HepG2 (cell line): ENCODE data around the gene XRCC2. TPM values are rescaled to one million over a fixed set of nuclear protein-coding genes. Genes with fewer than 3 reads are reported as not detected.
A peak's percentile ranks its signal among the peaks of the same experiment; 100 is the strongest.

ENCODE experiments used
- ATAC-seq: fragments of 200-7000 bp; cut with Tn5 transposase; 3 replicates; pipeline ENCODE4 v1.9.1; 2020; ENCODE audit warnings: mild to moderate bottlenecking, moderate library complexity
- BruUV-seq: library from RNA; stranded (reverse); fragments of 400-500 nt; replicated peaks from 2 replicates; lab custom pipeline; 2021; lab: Mats Ljungman, UMichigan
- CTCF ChIA-PET: fragments of 300-600 bp; formaldehyde crosslinking; extraction: SDS; loops from one replicate; lab custom pipeline; 2021; ENCODE audit warnings: low total read pairs, inconsistent platforms, low intra/inter-chr PET ratio; lab: Yijun Ruan, JAX
- POLR2A ChIA-PET: fragments of 350-600 bp; sonication (Branson Sonifier 250); formaldehyde crosslinking; loops from one replicate; lab custom pipeline; 2020; ENCODE audit warnings: antibody characterized with exemption, inconsistent platforms; lab: Yijun Ruan, JAX
- DNase-seq: peaks from one replicate; pipeline ENCODE4 v3.0.0-alpha.2; 2015; ENCODE audit warnings: low spot score
- FAIRE-seq: peaks from 3 replicates; lab custom pipeline; 2011; peaks lifted over from hg19 to GRCh38; lab: Jason Lieb, UNC
- H2AFZ ChIP-seq: one replicate; pipeline ENCODE4 v1.6.1; 2011; ENCODE audit warnings: low read length, inconsistent platforms
- H3K27ac ChIP-seq: fragments of 300-600 bp; 3 replicates; pipeline ENCODE4 v1.8.0; 2011; ENCODE audit warnings: mixed run types, mild to moderate bottlenecking, mixed read lengths, low read length, inconsistent platforms; ENCODE audit not compliant: insufficient read depth; ENCODE audit errors: extremely low read length
- H3K27me3 ChIP-seq, 2 experiments: fragments of 200-600 bp in 1 of 2; 2 replicates in 1 of 2; 3 replicates in 1 of 2; pipeline versions ENCODE4 v1.6.0 to v1.8.0; 2011; ENCODE audit warnings: low read length in 2 of 2, mild to moderate bottlenecking in 2 of 2, moderate library complexity in 2 of 2, inconsistent platforms in 1 of 2; ENCODE audit not compliant: insufficient read depth in 2 of 2, control insufficient read depth in 1 of 2
- H3K36me3 ChIP-seq, 2 experiments: fragments of 200-600 bp in 1 of 2; replicated peaks in 1 of 2; 2 replicates in 1 of 2; 3 replicates in 1 of 2; pipeline versions ENCODE4 v1.5.1 to v1.8.0; 2011; ENCODE audit warnings: low read length in 2 of 2, inconsistent platforms in 1 of 2; ENCODE audit not compliant: insufficient read depth in 2 of 2, control insufficient read depth in 1 of 2
- H3K4me1 ChIP-seq: 2 replicates; pipeline ENCODE4 v1.5.1; 2012; ENCODE audit warnings: low read length, inconsistent platforms; ENCODE audit not compliant: insufficient read depth
- H3K4me2 ChIP-seq: 2 replicates; pipeline ENCODE4 v1.6.0; 2011; ENCODE audit warnings: low read depth, low read length, inconsistent platforms
- H3K4me3 ChIP-seq, 3 experiments: fragments of 200-600 bp in 1 of 3; sonication (generic), shearing (Covaris generic) in 1 of 3; replicated peaks in 1 of 3; 2 replicates each; pipeline ENCODE4 v1.5.1; 2011 to 2016; ENCODE audit warnings: low read length in 3 of 3, inconsistent platforms in 2 of 3, low read depth in 2 of 3, mild to moderate bottlenecking in 2 of 3, control low read depth in 1 of 3, mixed read lengths in 1 of 3; ENCODE audit not compliant: insufficient read depth in 1 of 3
- H3K79me2 ChIP-seq: one replicate; pipeline ENCODE4 v1.6.1; 2011; ENCODE audit warnings: low read length, inconsistent platforms; ENCODE audit not compliant: insufficient read depth
- H3K9ac ChIP-seq: 2 replicates; pipeline ENCODE4 v1.6.0; 2011; ENCODE audit warnings: mild to moderate bottlenecking, low read depth, low read length, inconsistent platforms; ENCODE audit not compliant: insufficient read depth
- H3K9me3 ChIP-seq: 2 replicates; pipeline ENCODE4 v1.5.1; 2012; ENCODE audit warnings: mild to moderate bottlenecking, low read length
- H4K20me1 ChIP-seq: 2 replicates; pipeline ENCODE4 v1.6.0; 2011; ENCODE audit warnings: inconsistent platforms, mild to moderate bottlenecking, low read length, moderate library complexity; ENCODE audit not compliant: insufficient read depth
- AKAP8 ChIP-seq: sonication (generic); formaldehyde crosslinking; IDR thresholded peaks from 2 replicates; pipeline ENCODE4 v1.5.1; 2020; ENCODE audit warnings: mild to moderate bottlenecking, missing genetic modification reagents
- EHMT2 ChIP-seq: fragments of 200-600 bp; sonication (generic); IDR thresholded peaks from 2 replicates; pipeline ENCODE4 v1.7.0; 2017; ENCODE audit warnings: antibody characterized with exemption, low read depth, low read length, borderline replicate concordance
- FIP1L1 ChIP-seq: fragments of 200-400 bp; formaldehyde crosslinking; IDR thresholded peaks from 2 replicates; pipeline ENCODE4 v1.6.1; 2018; ENCODE audit warnings: low read depth, mild to moderate bottlenecking, low read length, moderate library complexity, borderline replicate concordance; ENCODE audit not compliant: insufficient read depth
- SMAD9 ChIP-seq: sonication (generic); formaldehyde crosslinking; IDR thresholded peaks from 2 replicates; pipeline ENCODE4 v1.5.1; 2020; ENCODE audit warnings: mild to moderate bottlenecking, missing genetic modification reagents
- SOX13 ChIP-seq, 3 experiments: fragments of 450-650 bp in 1 of 3; sonication (generic) in 1 of 3; formaldehyde crosslinking in 1 of 3; IDR thresholded peaks in 2 of 3; conservative IDR thresholded peaks in 1 of 3; 2 replicates each; pipeline versions ENCODE4 v1.5.0 to v1.6.1; 2016 to 2020; ENCODE audit warnings: antibody characterized with exemption in 1 of 3, mild to moderate bottlenecking in 1 of 3, missing compliant biosample characterization in 1 of 3, missing genetic modification reagents in 1 of 3, moderate library complexity in 1 of 3
- STAT5B ChIP-seq: sonication (generic); formaldehyde crosslinking; IDR thresholded peaks from 2 replicates; pipeline ENCODE4 v1.4.0; 2020; ENCODE audit warnings: missing genetic modification reagents
- TAF15 ChIP-seq: fragments of 200-400 bp; formaldehyde crosslinking; IDR thresholded peaks from one replicate; pipeline ENCODE4 v1.6.1; 2018; ENCODE audit warnings: mild to moderate bottlenecking, low read depth, low read length; ENCODE audit not compliant: poor library complexity, severe bottlenecking
- ZNF296 ChIP-seq: sonication (generic); formaldehyde crosslinking; conservative IDR thresholded peaks from 2 replicates; pipeline ENCODE4 v1.5.0; 2020; ENCODE audit warnings: mild to moderate bottlenecking, missing genetic modification reagents
- WGBS: methylation state at CpG from one replicate; pipeline ENCODE4 v1.1.6; 2017; ENCODE audit warnings: low lambda C conversion rate; 5-methylcytosine and 5-hydroxymethylcytosine counted together
- in situ Hi-C: cut with HindIII; loops from 2 replicates; pipeline ENCODE4 v1.10.0; 2017; ENCODE audit warnings: low pct_unique_long_range_greater_than_20kb; ENCODE audit not compliant: extremely low pct_ligation_motif_present
- intact Hi-C: fragments of 100-400 bp; cut with micrococcal nuclease; formaldehyde crosslinking; loops from one replicate; pipeline ENCODE4 v1.10.0; 2022; ENCODE audit not compliant: unreplicated experiment
- polyA plus RNA-seq, 8 experiments: library from polyadenylated mRNA; depleted of rRNA in 3 of 8; stranded (reverse) in 7 of 8; unstranded in 1 of 8; fragments of >200 nt; fragmentation: Illumina TruSeq in 4 of 8; extraction: Trizol in 4 of 8; gene quantifications; 2 replicates each; pipeline versions ENCODE4 v1.2.1 to v1.2.3, GENCODE V29; 2011 to 2016; ENCODE audit warnings: low read depth in 4 of 8, missing spikeins in 1 of 8, mixed read lengths in 1 of 8; ENCODE audit not compliant: insufficient read depth in 1 of 8
- total RNA-seq, 5 experiments: library from RNA; depleted of rRNA; stranded (reverse); fragments of >200 nt; fragmentation: Illumina TruSeq; extraction: Trizol; gene quantifications; 2 replicates each; pipeline ENCODE4 v1.2.3, GENCODE V29; 2016; ENCODE audit warnings: low read depth in 1 of 5
- TF ChIP-seq, protein P1 (sequence below): sonication (generic); formaldehyde crosslinking; IDR thresholded peaks from one replicate; pipeline ENCODE4 v1.5.1; 2020; ENCODE audit warnings: mild to moderate bottlenecking, missing genetic modification reagents; ENCODE audit errors: not compliant biosample characterization
- TF ChIP-seq, protein P2 (sequence below): sonication (generic); formaldehyde crosslinking; IDR thresholded peaks from 2 replicates; pipeline ENCODE4; 2020; ENCODE audit warnings: missing genetic modification reagents, mild to moderate bottlenecking, borderline replicate concordance

The XRCC2 gene
- total and polyA plus RNA-seq, 2 of the 13 experiments (the other 11 are each of a cell fraction or from before 2014, with no cell fraction given) = 3.8 to 14.5 TPM

DNA sequence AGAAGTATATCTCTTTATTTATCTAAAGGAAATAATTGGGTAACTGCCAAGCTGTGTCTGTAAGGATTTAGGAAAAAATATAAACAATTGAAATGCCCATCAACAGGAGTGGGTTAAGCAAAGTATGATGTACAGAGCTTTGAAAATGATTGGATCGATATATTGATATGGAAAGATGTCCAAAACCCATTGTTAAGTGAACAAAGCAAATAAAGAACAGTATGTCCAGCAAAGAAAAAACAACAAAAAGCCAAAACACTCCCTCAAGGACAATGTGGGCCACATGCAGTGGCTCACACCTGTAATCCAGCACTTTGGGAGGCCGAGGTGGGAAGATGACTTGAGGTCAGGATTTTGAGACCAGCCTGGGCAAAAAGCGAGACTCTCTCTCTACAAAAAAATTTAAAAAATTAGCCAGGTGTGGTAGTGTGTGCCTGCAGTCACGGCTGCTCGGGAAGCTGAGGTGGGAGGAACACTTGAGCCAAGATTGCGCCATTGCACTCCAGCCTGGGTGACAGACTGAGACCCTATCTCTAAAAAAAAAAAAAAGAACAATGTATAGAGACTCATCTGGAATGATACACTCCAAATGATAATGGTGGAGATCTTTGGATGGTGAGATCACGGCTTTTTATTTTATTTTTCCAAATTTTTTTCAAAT lies 37.9 kb downstream of the XRCC2 start (continued):
- TF ChIP-seq, protein P1, sequence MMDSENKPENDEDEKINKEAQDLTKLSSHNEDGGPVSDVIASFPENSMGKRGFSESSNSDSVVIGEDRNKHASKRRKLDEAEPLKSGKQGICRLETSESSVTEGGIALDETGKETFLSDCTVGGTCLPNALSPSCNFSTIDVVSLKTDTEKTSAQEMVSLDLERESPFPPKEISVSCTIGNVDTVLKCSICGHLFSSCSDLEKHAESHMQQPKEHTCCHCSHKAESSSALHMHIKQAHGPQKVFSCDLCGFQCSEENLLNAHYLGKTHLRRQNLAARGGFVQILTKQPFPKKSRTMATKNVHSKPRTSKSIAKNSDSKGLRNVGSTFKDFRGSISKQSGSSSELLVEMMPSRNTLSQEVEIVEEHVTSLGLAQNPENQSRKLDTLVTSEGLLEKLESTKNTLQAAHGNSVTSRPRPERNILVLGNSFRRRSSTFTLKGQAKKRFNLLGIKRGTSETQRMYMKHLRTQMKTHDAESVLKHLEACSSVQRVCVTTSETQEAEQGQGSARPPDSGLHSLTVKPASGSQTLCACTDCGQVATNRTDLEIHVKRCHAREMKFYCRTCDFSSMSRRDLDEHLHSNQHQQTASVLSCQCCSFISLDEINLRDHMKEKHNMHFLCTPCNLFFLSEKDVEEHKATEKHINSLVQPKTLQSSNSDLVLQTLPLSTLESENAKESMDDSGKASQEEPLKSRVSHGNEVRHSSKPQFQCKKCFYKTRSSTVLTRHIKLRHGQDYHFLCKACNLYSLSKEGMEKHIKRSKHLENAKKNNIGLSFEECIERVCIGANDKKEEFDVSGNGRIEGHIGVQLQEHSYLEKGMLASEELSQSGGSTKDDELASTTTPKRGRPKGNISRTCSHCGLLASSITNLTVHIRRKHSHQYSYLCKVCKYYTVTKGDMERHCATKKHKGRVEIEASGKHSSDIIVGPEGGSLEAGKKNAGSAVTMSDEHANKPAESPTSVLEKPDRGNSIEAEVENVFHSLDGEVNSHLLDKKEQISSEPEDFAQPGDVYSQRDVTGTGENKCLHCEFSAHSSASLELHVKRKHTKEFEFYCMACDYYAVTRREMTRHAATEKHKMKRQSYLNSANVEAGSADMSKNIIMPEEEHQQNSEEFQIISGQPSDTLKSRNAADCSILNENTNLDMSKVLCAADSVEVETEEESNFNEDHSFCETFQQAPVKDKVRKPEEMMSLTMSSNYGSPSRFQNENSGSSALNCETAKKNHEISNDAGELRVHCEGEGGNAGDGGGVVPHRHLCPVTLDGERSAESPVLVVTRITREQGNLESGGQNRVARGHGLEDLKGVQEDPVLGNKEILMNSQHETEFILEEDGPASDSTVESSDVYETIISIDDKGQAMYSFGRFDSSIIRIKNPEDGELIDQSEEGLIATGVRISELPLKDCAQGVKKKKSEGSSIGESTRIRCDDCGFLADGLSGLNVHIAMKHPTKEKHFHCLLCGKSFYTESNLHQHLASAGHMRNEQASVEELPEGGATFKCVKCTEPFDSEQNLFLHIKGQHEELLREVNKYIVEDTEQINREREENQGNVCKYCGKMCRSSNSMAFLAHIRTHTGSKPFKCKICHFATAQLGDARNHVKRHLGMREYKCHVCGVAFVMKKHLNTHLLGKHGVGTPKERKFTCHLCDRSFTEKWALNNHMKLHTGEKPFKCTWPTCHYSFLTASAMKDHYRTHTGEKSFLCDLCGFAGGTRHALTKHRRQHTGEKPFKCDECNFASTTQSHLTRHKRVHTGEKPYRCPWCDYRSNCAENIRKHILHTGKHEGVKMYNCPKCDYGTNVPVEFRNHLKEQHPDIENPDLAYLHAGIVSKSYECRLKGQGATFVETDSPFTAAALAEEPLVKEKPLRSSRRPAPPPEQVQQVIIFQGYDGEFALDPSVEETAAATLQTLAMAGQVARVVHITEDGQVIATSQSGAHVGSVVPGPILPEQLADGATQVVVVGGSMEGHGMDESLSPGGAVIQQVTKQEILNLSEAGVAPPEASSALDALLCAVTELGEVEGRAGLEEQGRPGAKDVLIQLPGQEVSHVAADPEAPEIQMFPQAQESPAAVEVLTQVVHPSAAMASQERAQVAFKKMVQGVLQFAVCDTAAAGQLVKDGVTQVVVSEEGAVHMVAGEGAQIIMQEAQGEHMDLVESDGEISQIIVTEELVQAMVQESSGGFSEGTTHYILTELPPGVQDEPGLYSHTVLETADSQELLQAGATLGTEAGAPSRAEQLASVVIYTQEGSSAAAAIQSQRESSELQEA = no peak
- no peak for TF ChIP-seq SOX13 (IDR thresholded peaks at IDR 0.05)
- TF ChIP-seq SOX13 (CRISPR knock-in tag; conservative IDR thresholded peaks at IDR 0.05 in 1 of 2, IDR thresholded peaks at IDR 0.05 in 1 of 2) = peak in 1 of 2 experiments; percentile 55; a peak in 2 of 4 replicates
- TF ChIP-seq, all 625 proteins: peak for 4

DNA sequence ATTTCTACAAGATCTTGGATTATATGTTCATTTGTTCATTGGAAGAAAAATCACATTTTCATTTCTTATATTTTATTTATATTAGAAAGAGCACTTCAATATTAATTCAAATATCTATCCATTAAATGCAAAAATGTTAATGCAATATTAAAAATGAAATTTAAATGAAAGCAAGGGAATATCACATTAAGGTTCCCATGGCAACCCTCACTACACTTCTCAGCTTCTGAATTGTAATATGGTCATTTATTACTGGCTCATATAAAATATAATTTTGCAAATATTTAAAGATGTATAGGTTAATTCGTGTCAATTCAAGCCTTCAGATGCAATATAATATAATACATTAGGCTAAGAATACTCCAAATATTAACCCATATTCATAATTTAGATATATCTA lies 38.8 kb downstream of the XRCC2 start:
- Histone ChIP-seq H2AFZ (no peak overlapping the region), H3K79me2 (no peaks in the 10 kb centered on the region), H3K27me3 (no peaks in the 10 kb centered on the region; a peak in 2 of 5 replicates), H4K20me1 (no peaks in the 10 kb centered on the region), H3K4me3 (no peak overlapping the region), H3K9me3 (no peaks in the 10 kb centered on the region), H3K4me2 (no peak overlapping the region), H3K36me3 (no peaks in the 10 kb centered on the region), H3K27ac (no peak overlapping the region), H3K4me1 (peaks cover 15% of the 10 kb centered on the region), H3K9ac (no peak overlapping the region)
- in situ Hi-C loops (no loop called here), intact Hi-C loops (no loop called here)
- FAIRE-seq = no peak
- no TSS peak for BruUV-seq
- WGBS = 14% methylated on average over 1 of the region's 1 CpG
- no peak for DNase-seq
- no peak for ATAC-seq
- ChIA-PET POLR2A (no interaction called here), CTCF (no interaction called here)
- no peak for TF ChIP-seq ZNF296
- TF ChIP-seq, protein P2, sequence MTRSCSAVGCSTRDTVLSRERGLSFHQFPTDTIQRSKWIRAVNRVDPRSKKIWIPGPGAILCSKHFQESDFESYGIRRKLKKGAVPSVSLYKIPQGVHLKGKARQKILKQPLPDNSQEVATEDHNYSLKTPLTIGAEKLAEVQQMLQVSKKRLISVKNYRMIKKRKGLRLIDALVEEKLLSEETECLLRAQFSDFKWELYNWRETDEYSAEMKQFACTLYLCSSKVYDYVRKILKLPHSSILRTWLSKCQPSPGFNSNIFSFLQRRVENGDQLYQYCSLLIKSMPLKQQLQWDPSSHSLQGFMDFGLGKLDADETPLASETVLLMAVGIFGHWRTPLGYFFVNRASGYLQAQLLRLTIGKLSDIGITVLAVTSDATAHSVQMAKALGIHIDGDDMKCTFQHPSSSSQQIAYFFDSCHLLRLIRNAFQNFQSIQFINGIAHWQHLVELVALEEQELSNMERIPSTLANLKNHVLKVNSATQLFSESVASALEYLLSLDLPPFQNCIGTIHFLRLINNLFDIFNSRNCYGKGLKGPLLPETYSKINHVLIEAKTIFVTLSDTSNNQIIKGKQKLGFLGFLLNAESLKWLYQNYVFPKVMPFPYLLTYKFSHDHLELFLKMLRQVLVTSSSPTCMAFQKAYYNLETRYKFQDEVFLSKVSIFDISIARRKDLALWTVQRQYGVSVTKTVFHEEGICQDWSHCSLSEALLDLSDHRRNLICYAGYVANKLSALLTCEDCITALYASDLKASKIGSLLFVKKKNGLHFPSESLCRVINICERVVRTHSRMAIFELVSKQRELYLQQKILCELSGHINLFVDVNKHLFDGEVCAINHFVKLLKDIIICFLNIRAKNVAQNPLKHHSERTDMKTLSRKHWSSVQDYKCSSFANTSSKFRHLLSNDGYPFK (CRISPR knock-in tag) = no peak
- TF ChIP-seq SMAD9 (CRISPR knock-in tag) = no peak
- TF ChIP-seq AKAP8 (CRISPR knock-in tag) = no peak
- no peak for TF ChIP-seq TAF15
- TF ChIP-seq STAT5B (CRISPR knock-in tag) = no peak
- TF ChIP-seq EHMT2 = no peak
- no peak for TF ChIP-seq FIP1L1
